Skeletal muscle tissue (tissue), 4 donors: ENCODE results near the gene VIPR2. TPM values are rescaled to one million over a fixed set of nuclear protein-coding genes. Genes with fewer than 3 reads are reported as not detected.

Experiments used
- H3K27ac ChIP-seq: one replicate; pipeline ENCODE4 v1.7.0; 2013; ENCODE audit warnings: mild to moderate bottlenecking, low read depth, low read length, inconsistent platforms
- H3K27me3 ChIP-seq, 3 donors: one replicate each; pipeline ENCODE4 v1.7.0; 2013; ENCODE audit warnings: low read length in 3 of 3; ENCODE audit not compliant: control insufficient read depth in 3 of 3, insufficient read depth in 3 of 3
- H3K36me3 ChIP-seq, 3 donors: one replicate each; pipeline ENCODE4 v1.7.0; 2013; ENCODE audit warnings: low read length in 3 of 3; ENCODE audit not compliant: control insufficient read depth in 3 of 3, insufficient read depth in 3 of 3
- H3K4me1 ChIP-seq, 3 donors: one replicate each; pipeline ENCODE4 v1.7.0; 2013; ENCODE audit warnings: low read length in 3 of 3, mild to moderate bottlenecking in 3 of 3; ENCODE audit not compliant: control insufficient read depth in 3 of 3, insufficient read depth in 3 of 3
- H3K4me3 ChIP-seq, 3 donors: one replicate each; pipeline ENCODE4 v1.7.0; 2013; ENCODE audit warnings: low read length in 3 of 3
- H3K9ac ChIP-seq, 3 donors: one replicate each; pipeline ENCODE4 v1.7.0; 2013; ENCODE audit warnings: low read length in 3 of 3, mild to moderate bottlenecking in 3 of 3, moderate library complexity in 2 of 3, low read depth in 1 of 3
- H3K9me3 ChIP-seq, 3 donors: one replicate each; pipeline ENCODE4 v1.7.0; 2013; ENCODE audit warnings: low read length in 3 of 3; ENCODE audit not compliant: control insufficient read depth in 3 of 3
- total RNA-seq: library from RNA; depleted of rRNA; stranded (reverse); fragments of >200 nt; gene quantifications from one replicate; pipeline ENCODE4 v1.2.3, GENCODE V29; 2014
- donor health status: Osteomylitis.

Gene VIPR2
- total RNA-seq, 1 donor from 2014 or later, result 6.3 TPM

- peaks cover 2 to 6% (median 5%) of the 10 kb centered on the region in 3 donors for H3K36me3 ChIP-seq
- no peaks in the 10 kb centered on the region for H3K9me3 ChIP-seq
- H3K27ac ChIP-seq, result no peak overlapping the region
- H3K9ac ChIP-seq, result no peak overlapping the region
- H3K27me3 ChIP-seq, result no peaks in the 10 kb centered on the region
- H3K4me1 ChIP-seq, result peaks cover 5 to 12% (median 7%) of the 10 kb centered on the region in 3 donors
- H3K4me3 ChIP-seq, result no peak overlapping the region
Observed at GRCh38 chr7:159036916-159037605, 107.6 kb downstream of the VIPR2 start.

- peaks cover 2 to 3% (median 2%) of the 10 kb centered on the region in 3 donors for H3K36me3 ChIP-seq
- H3K27me3 ChIP-seq, result no peaks in the 10 kb centered on the region
- H3K9ac ChIP-seq, result no peak overlapping the region
- H3K4me1 ChIP-seq, result peaks cover 4 to 25% (median 14%) of the 10 kb centered on the region in 3 donors
- no peaks in the 10 kb centered on the region for H3K9me3 ChIP-seq
- no peak overlapping the region for H3K27ac ChIP-seq
- no peak overlapping the region for H3K4me3 ChIP-seq
Observed at GRCh38 chr7:159035571-159036073, 109.0 kb downstream of the VIPR2 start.

DNA sequence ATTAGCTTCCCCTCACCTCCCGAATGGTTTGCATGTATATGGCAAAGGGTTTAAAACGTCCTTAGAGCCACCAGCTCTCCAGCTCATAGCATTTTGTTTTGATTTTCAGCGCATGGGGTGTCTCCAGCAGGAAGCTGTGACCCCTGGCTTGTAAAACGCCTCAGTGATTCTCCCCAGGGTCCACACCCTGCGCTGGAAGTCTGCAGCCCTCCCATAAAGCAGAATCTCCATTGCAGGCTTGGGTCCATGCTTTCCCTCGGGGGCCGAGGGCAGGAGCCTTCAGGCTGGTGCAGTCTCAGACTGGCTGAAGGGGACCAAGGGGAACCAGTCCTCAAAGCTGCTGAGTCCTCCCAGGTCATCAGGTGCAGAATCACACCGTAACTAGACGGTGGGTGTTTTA, 109.7 kb downstream of the VIPR2 start:
- peaks cover 2 to 3% (median 2%) of the 10 kb centered on the region in 3 donors for H3K36me3 ChIP-seq
- H3K27me3 ChIP-seq, result no peaks in the 10 kb centered on the region
- H3K4me1 ChIP-seq, result peaks cover 4 to 29% (median 17%) of the 10 kb centered on the region in 3 donors
- H3K27ac ChIP-seq, result no peak overlapping the region
- H3K4me3 ChIP-seq, result no peak overlapping the region
- no peak overlapping the region for H3K9ac ChIP-seq
- H3K9me3 ChIP-seq, result no peaks in the 10 kb centered on the region

DNA sequence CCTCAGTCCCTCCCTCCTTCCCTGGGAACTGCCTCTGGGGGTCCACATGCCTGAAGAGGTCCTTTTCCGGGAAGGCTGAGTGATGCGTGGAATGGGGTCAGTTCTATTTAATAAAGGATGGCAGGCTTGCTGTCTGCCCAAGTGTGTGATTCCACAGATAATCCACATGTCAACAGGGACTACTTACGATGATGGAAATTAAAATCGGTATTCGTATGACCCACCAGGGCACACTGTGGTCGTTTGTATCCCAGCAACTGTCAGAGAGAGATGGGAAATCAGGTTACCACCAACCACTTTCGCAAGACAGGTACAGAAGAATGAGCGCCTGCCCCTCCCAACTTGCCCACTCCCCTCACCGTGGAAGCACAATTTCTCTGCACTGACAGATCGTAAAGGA, 110.3 kb downstream of the VIPR2 start:
- Histone ChIP-seq H3K4me3 (no peak overlapping the region), H3K27ac (no peak overlapping the region), H3K9ac (no peak overlapping the region), H3K4me1 (peaks cover 4 to 26% (median 16%) of the 10 kb centered on the region in 3 donors), H3K36me3 (peaks cover 2 to 3% (median 2%) of the 10 kb centered on the region in 3 donors), H3K9me3 (no peaks in the 10 kb centered on the region), H3K27me3 (no peaks in the 10 kb centered on the region)

GRCh38 chr7:159033956-159034355, 110.7 kb downstream of the VIPR2 start:
- Histone ChIP-seq H3K9ac (no peak overlapping the region), H3K4me1 (peaks cover 4 to 21% (median 14%) of the 10 kb centered on the region in 3 donors), H3K36me3 (peaks cover 2 to 3% (median 2%) of the 10 kb centered on the region in 3 donors), H3K9me3 (no peaks in the 10 kb centered on the region), H3K27ac (no peak overlapping the region), H3K4me3 (no peak overlapping the region), H3K27me3 (no peaks in the 10 kb centered on the region)

DNA sequence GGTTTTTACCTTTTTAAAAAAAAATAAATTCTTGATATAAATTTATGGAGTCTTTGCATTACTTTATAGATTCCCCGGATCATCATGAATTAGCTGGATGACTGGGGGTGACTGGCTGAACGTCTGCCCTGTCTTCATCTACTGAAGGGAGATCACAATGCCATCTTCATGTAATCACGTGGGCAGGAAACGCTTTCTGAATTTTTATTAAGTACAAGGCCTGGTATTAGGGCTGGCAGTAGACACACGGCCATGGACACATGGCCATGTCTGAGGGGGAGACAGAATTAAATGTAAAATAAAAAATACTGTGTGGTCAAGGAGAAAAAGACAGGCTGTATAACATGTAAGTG, 111.2 kb downstream of the VIPR2 start:
- Histone ChIP-seq H3K4me1 (peaks cover 4 to 19% (median 12%) of the 10 kb centered on the region in 3 donors), H3K9me3 (no peaks in the 10 kb centered on the region), H3K36me3 (peaks cover 2 to 3% (median 2%) of the 10 kb centered on the region in 3 donors), H3K27ac (no peak overlapping the region), H3K4me3 (no peak overlapping the region), H3K27me3 (no peaks in the 10 kb centered on the region), H3K9ac (no peak overlapping the region)

- Histone ChIP-seq H3K36me3 (peaks cover 2 to 3% (median 2%) of the 10 kb centered on the region in 3 donors), H3K4me3 (no peak overlapping the region), H3K4me1 (peaks cover 4 to 19% (median 12%) of the 10 kb centered on the region in 3 donors), H3K9ac (no peak overlapping the region), H3K27ac (no peak overlapping the region), H3K27me3 (no peaks in the 10 kb centered on the region), H3K9me3 (no peaks in the 10 kb centered on the region)
Observed at GRCh38 chr7:159032753-159033472, 111.8 kb downstream of the VIPR2 start.

GRCh38 chr7:159032322-159032721, 112.3 kb downstream of the VIPR2 start:
- Histone ChIP-seq H3K27me3 (no peaks in the 10 kb centered on the region), H3K27ac (no peak overlapping the region), H3K9me3 (no peaks in the 10 kb centered on the region), H3K4me1 (peaks cover 4 to 19% (median 13%) of the 10 kb centered on the region in 3 donors), H3K36me3 (peaks cover 2 to 3% (median 2%) of the 10 kb centered on the region in 3 donors), H3K4me3 (peak overlapping the region in 1 of 3 donors; percentile 13), H3K9ac (peak overlapping the region in 1 of 3 donors; percentile 8)

- peak overlapping the region in 2 of 3 donors; percentile 73 to 87 for H3K9ac ChIP-seq
- peak overlapping the region; percentile 73 for H3K27ac ChIP-seq
- peaks cover 4 to 19% (median 14%) of the 10 kb centered on the region in 3 donors for H3K4me1 ChIP-seq
- no peaks in the 10 kb centered on the region for H3K9me3 ChIP-seq
- H3K27me3 ChIP-seq, result no peaks in the 10 kb centered on the region
- H3K4me3 ChIP-seq, result peak overlapping the region in 2 of 3 donors; percentile 13 to 79
- peaks cover 2 to 3% (median 2%) of the 10 kb centered on the region in 3 donors for H3K36me3 ChIP-seq
Observed at GRCh38 chr7:159031750-159032149, 112.9 kb downstream of the VIPR2 start.
